Stimulated activated CD8-positive, alpha-beta memory T cell treated with anti-CD3 and anti-CD28 coated beads, Interleukin-12 subunit alpha, Interleukin-12 subunit beta, amount 100 ng/mL, for 24 hours (primary cell): ENCODE measurements around the gene SLC25A21.
"Not testable (repeated sequence)": the region's sequence is repeated elsewhere in the genome, so short reads cannot be mapped to it uniquely, and the experiment has no call there.

ENCODE experiments used
- DNase-seq: peaks from one replicate; pipeline ENCODE4 v3.0.0-alpha.2; 2020; ENCODE audit errors: extremely low read depth

SLC25A21 gene

GRCh38 chr14:36986407-36986806, 186.0 kb downstream of the SLC25A21 start:
- no peak for DNase-seq

GRCh38 chr14:36981832-36982529, 190.4 kb downstream of the SLC25A21 start:
- no peak for DNase-seq

- DNase-seq: not testable (repeated sequence)
These were observed 192.0 kb downstream of the SLC25A21 start for GRCh38 chr14:36980413-36980812.

DNA sequence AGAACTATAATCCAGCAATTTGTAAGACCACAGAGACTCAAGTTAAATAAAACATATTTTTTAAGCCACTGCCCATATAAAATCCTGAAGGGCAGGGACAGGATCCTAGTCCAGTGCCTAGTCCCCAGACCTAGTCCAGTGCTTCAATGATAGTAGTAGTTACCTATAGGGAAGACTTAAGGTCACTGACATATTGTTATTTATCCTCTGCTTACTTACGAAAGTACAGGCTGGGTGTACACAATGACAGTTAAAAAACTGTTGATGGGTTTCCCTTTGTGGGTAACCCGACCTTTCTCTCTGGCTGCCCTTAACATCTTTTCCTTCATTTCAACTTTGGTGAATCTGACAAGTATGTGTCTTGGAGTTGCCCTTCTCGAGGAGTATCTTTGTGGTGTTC, 192.5 kb downstream of the SLC25A21 start:
- no peak for DNase-seq

DNA sequence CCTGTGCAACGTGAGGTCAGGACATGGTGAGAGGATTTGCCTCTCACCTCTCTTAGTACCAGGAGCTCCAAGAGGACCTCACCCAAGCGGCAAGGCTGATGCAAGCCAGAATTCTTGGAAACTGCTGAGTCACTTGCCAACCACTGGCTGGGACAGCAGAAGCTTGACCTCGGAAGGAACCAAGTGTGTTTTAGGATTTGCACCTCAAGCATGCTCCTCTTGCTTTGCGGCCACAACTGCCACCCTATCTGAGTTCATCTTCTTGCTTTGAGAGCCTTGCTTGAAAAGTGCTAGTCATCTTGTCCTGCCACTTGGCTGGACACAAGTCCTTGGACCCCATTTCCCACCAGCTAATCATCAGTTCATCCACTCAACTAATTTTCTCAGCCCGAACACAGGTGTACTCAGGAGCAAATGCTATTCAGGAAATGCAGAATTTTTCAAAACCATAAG, 195.8 kb downstream of the SLC25A21 start:
- no peak for DNase-seq

DNA sequence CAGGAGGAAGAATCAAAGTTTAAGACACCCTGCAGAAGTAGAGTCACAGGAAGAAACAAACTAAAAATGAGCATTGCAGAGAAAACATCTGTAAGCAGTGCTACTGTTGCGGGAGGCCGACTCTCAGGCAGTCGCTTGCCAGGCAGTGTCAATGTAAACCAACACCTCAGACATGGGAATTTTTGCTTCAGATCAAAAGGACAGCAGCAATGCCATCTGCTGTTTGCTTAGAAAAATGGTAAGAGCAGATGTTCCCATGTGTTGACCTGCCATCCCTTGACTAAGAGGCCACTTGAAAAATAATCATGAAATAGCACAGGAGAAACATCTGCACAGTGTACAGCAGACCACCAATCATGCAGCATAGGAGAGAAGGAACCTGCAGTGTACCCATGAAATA, 196.6 kb downstream of the SLC25A21 start:
- DNase-seq: no peak

GRCh38 chr14:36974985-36975384, 197.4 kb downstream of the SLC25A21 start:
- no peak for DNase-seq

DNA sequence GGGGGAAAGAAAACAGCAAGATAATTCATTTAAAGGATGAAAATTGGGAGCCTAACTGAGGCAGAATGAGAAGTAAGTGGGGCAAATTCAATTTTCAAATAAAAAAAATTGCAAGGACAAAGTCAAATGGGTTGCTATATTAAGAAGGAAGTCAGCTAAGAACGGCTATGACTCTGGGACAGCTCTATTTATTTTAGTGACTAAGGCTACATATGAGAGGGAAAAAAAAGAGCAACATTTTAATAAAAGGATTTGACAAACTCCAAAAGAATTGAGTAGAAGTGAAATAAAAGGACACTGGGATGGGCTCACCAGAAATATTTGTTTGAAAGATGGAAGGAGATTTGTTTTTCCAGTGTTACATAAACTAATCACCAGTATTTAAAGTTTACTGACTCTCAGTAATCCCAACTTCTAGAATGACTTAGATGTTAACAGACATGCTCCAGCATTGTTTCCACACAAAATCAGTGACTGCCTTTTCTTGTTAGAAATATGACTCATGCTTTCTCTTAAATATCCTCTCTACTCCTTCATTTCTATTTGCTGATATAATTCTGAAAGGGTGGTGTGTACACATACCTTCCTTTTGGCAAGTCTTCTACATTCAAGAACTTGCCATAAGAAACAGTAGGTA, 198.5 kb downstream of the SLC25A21 start:
- no peak for DNase-seq

- no peak for DNase-seq
These were observed 201.0 kb downstream of the SLC25A21 start for GRCh38 chr14:36971263-36971855.

DNA sequence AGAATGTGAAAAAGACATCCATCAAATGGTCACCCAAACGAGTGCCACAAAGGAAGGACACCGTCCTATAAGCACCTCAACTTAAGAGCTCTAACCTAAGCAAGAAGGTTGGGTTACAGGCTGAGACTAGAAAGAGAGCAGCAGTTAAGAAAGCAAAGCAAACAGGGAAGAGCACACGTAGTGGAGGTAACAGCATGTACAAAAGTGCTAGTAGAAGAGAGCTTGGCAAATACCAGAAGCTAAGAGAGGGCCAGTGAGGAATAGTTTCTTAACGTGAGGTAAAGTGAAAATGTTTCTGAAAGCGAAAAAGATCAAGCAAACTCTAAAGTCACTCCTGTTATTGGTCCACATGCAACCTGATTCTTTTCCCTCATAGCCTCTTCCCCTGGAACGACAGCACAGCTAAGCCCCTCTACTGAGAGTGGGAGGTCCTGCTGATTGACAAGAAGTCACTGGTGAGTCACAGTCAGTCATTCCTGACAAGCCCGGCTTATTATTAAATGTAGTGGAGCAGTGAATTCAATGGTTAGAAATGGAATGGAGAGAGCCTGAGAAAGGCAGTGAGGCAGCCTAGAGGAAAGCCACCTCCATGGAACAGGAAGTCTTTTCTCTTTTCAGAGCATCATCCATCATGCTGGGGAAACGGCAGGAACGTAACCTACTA, 204.4 kb downstream of the SLC25A21 start:
- DNase-seq: no peak

DNA sequence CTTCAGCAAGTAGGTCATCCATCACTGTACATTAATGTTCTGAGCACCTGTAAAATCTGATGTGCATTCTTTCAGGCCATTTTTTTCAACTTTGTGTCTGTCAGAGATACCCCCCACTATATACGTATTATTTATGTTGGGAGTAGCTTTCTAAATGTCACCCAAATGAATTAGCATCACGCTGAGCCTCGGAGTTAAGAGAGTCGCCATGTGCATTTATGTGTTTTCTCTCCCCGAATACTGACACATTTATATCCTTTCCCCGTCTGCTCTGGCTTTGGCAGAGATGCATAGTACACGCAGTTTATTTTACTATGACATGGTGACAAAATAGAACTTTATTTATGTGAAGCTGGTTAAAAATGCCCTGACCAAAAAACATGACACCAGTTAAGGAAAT, 216.4 kb downstream of the SLC25A21 start:
- DNase-seq: no peak

DNA sequence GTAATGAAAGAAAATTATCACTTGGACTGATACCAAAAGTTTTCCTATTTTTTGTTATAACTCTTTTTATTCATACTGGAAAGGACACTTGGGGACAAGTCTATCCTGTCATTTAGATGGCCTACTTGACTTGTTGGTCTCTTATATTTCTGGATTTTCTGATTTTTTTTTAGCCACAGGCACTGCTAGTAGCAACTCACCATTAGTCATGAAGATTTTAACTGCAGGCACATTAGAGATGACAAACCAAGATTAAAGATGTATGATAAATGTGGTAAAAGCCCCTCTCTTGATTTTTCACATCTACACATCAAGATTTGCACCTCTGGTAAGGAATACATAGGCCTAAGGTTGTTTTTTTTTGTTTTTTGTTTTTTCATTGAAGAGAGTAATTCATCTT, 217.0 kb downstream of the SLC25A21 start:
- DNase-seq: no peak

DNA sequence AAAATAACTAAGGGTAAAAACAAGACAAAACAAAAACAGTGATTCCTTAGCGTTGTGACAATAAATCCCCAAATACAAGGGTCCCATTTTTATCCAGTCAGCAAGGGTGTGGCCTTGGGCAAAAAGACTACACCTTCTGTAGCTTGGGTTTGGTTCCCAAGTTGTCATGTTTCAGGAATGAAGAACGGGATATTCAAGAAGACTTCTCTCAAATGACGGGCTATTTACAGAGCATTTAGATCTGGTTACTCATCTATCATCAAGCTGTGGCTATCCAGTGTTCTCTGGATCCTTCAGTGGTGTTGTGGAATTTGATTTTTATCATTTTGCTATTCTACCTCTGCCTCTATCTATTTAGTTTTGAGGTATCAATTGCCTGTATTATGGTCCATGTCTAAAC, 219.7 kb downstream of the SLC25A21 start:
- no peak for DNase-seq

DNA sequence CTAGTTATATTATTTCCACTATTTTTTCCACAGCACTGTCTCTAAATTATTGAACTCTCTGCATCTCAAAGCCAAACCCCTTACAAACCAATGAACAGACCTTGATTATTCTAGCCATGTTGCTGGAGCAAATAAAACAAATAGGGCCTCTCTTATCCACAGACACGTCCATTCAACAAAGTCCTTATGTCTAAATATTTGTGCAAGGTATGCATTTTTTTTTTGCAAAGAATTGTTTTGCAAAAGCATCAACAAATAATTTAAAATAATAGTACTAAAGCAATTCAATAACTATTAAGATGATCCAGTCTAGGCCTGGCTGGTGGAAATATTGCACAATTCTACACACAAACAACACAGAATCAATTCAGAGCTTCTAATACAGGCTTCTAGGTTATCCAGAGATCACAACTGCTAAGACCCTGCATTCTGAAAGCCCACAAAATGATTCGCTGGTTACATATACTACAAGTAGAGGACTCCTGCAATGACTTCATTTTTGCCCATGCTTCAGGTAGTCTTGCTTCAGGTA, 221.0 kb downstream of the SLC25A21 start:
- DNase-seq: no peak

GRCh38 chr14:36950812-36951211, 221.6 kb downstream of the SLC25A21 start:
- no peak for DNase-seq

GRCh38 chr14:36949371-36949770, 223.0 kb downstream of the SLC25A21 start:
- no peak for DNase-seq

DNA sequence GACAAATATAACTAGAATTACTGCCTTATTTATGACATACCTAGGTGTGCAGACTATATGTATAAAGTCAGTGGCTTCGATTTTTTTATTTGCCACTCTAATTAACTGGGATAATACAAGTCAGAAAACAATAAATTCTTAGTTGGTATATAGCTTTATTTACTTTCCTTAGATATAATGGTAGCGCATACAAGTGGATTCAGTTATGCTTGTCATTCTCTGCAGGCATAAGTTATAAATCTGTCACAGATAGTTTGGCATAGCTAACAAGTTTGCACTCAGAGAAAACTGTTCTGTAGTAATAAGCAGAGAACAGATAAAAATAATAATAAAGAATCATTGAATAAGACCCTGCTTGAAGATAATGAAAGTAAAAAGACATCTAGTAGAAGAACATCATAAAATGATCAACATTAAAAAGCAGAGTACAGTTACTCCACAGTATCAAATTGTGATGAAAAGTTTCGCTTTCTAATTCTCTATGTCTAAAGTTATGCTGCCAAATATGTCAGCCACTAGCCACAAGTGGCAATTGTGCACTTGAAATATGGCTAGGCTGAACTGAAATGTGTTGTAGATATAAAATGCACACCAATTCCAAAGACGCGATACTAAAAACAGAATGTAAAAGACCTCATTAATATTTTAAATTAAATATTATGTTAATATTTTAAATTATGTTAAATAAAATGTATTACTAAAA, 224.1 kb downstream of the SLC25A21 start:
- no peak for DNase-seq

GRCh38 chr14:36947362-36947761, 225.0 kb downstream of the SLC25A21 start:
- DNase-seq: no peak

- no peak for DNase-seq
These were observed 225.5 kb downstream of the SLC25A21 start for GRCh38 chr14:36946872-36947271.

GRCh38 chr14:36944307-36945010, 227.9 kb downstream of the SLC25A21 start:
- DNase-seq: no peak
